Spleen (tissue), 7 donors: ENCODE data around the gene FAM222A.

Experiments used
- POLR2A ChIP-seq, 3 donors: fragments of 450-650 bp; IDR thresholded peaks; one replicate each; pipeline ENCODE4 v1.5.1; 2017; ENCODE audit warnings: antibody characterized with exemption in 3 of 3, mild to moderate bottlenecking in 1 of 3
- POLR2AphosphoS5 ChIP-seq, 3 donors: sonication (generic); formaldehyde crosslinking; IDR thresholded peaks; one replicate each; pipeline ENCODE4 v1.5.1; 2017; ENCODE audit warnings: antibody characterized with exemption in 3 of 3
- TF ChIP-seq, protein P1 (sequence below), 11 experiments: fragments of 200-600 bp in 7 of 11; fragments of 450-650 bp in 4 of 11; sonication (generic) in 4 of 11; IDR thresholded peaks in 8 of 11; conservative IDR thresholded peaks in 3 of 11; 1 replicate in 7 of 11; 2 replicates in 4 of 11; pipeline versions ENCODE4 v1.4.0 to v1.8.0; 2016 to 2021; ENCODE audit warnings: antibody characterized with exemption in 11 of 11, inconsistent platforms in 4 of 11, mild to moderate bottlenecking in 1 of 11
- donor health status: DM: no; HTN: no; CAD: no; lungs with moderate emphysema.
- donor health status: DM: no; HTN: no; CAD: no.
- donor health status: DM: no; HTN: no; CAD: no.

DNA sequence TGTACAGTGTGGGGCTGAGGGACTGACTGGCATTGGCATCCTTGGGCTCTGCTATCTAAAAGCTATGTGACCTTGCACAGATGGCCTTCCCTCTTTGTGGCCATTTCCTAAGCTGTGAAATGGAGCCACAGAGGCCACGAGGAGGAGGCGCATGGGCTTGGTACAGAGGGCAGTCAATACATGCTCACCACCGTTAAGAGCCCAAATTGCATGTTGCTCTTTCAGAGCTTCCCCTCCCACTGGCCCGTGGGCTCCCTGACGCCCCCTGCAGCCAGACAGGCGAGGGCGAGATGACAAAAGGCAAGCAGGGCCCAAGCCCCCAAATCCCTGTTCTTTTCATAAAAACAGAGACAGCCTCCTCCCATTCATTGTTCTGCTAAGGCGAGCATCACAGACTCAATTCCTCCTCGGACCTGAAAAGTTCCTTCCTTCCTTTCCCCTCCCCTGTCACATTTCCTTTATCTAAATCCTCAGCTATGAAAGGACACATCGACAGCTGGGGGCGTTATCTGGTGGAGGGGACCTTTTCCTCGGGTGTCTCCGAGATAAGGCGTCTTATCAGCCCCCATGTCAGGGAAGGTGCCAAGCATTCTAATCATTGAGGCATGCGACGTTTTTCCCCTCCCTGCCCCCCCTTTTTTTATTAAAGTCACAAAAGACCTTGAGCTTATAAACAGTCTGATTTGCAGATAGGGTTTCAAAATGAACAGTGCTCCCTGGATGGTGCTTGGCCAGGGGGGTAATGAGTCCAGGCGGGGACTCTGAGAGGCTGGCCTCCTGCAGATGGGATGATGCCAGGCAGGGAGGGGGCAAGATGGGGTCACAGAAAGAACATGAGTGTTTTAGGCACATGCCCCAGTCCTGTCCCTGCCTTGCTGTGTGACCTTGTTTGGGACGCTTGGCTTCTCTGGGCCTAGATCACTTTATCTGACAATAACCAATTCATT is 26.4 kb downstream of the FAM222A start:
- TF ChIP-seq, protein P1, sequence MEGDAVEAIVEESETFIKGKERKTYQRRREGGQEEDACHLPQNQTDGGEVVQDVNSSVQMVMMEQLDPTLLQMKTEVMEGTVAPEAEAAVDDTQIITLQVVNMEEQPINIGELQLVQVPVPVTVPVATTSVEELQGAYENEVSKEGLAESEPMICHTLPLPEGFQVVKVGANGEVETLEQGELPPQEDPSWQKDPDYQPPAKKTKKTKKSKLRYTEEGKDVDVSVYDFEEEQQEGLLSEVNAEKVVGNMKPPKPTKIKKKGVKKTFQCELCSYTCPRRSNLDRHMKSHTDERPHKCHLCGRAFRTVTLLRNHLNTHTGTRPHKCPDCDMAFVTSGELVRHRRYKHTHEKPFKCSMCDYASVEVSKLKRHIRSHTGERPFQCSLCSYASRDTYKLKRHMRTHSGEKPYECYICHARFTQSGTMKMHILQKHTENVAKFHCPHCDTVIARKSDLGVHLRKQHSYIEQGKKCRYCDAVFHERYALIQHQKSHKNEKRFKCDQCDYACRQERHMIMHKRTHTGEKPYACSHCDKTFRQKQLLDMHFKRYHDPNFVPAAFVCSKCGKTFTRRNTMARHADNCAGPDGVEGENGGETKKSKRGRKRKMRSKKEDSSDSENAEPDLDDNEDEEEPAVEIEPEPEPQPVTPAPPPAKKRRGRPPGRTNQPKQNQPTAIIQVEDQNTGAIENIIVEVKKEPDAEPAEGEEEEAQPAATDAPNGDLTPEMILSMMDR (IDR thresholded peaks at IDR 0.05 in 8 of 11, conservative IDR thresholded peaks at IDR 0.05 in 3 of 11): peak in 5 of 11 experiments; percentile 10 to 30 (median 15)
- TF ChIP-seq POLR2A (IDR thresholded peaks at IDR 0.05) (no peak), POLR2AphosphoS5 (IDR thresholded peaks at IDR 0.05) (peak in 1 of 3 donors; percentile 38)
